Activated T-helper 2 cell treated with anti-CD3 and anti-CD28 coated beads, Interferon-gamma antibody, Interleukin-2, Interleukin-4, amounts not matched to agents 10 μg/mL and 5 μg/mL and 100 μg/mL, durations not matched to agents 14 hours and 24 hours and 36 hours (primary cell): ENCODE data around the gene ZDHHC13. TPM values are rescaled to one million over a fixed set of nuclear protein-coding genes. Genes with fewer than 3 reads are reported as not detected.
"Not testable (repeated sequence)": the region's sequence is repeated elsewhere in the genome, so short reads cannot be mapped to it uniquely, and the experiment has no call there.

ENCODE experiments used
- DNase-seq: peaks from one replicate; pipeline ENCODE4 v3.0.0; 2021; ENCODE audit warnings: low spot score
- H3K27ac Mint-ChIP-seq: one replicate; pipeline ENCODE4 v1.8.0; 2021; ENCODE audit warnings: mixed read lengths
- H3K27me3 Mint-ChIP-seq: one replicate; pipeline ENCODE4 v1.8.0; 2021; ENCODE audit warnings: low read depth, mixed read lengths
- H3K36me3 Mint-ChIP-seq: one replicate; pipeline ENCODE4 v1.8.0; 2021; ENCODE audit warnings: low read depth, mixed read lengths
- H3K4me1 Mint-ChIP-seq: one replicate; pipeline ENCODE4 v1.8.0; 2021; ENCODE audit warnings: low read depth, mixed read lengths
- H3K4me3 Mint-ChIP-seq: one replicate; pipeline ENCODE4 v1.8.0; 2021; ENCODE audit warnings: low read depth, mild to moderate bottlenecking, moderate library complexity, mixed read lengths
- H3K9me3 Mint-ChIP-seq: one replicate; pipeline ENCODE4 v1.8.0; 2021; ENCODE audit warnings: mixed read lengths
- intact Hi-C: fragments of 100-400 bp; cut with micrococcal nuclease; formaldehyde crosslinking; loops from one replicate; pipeline ENCODE4 v1.15.1; 2023
- total RNA-seq: library from RNA; stranded (reverse); gene quantifications from 2 replicates; pipeline ENCODE4 v1.2.3, GENCODE V29; 2022

The ZDHHC13 gene
- total RNA-seq, 1 donor from 2014 or later: 25.4 TPM

DNA sequence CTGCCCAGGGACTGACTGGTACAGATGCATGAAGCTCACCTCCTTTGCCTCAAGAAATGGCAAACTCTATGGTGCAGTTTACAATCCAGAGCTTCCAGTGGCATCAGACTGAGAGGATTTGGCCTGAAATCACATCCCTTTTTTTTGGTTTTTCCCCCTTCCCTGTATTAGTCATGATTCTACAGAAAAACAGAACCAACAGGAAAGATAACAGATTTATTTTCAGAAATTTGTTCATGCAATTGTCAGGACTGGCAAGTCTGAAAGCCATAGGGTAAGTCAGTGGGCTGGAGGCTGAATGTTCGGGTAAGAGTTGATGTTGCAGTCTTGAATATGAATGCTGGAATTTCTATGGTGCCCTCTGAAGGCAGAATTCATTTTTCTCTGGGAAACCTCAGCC is 12.0 kb upstream of the ZDHHC13 start:
- H3K4me3 Mint-ChIP-seq: no peak overlapping the region
- intact Hi-C loops: no loop called here
- H3K4me1 Mint-ChIP-seq: peaks cover 4% of the 10 kb centered on the region
- H3K9me3 Mint-ChIP-seq: no peaks in the 10 kb centered on the region
- no peak overlapping the region for H3K27ac Mint-ChIP-seq
- no peaks in the 10 kb centered on the region for H3K36me3 Mint-ChIP-seq
- no peak for DNase-seq
- H3K27me3 Mint-ChIP-seq: peaks cover 16% of the 10 kb centered on the region

DNA sequence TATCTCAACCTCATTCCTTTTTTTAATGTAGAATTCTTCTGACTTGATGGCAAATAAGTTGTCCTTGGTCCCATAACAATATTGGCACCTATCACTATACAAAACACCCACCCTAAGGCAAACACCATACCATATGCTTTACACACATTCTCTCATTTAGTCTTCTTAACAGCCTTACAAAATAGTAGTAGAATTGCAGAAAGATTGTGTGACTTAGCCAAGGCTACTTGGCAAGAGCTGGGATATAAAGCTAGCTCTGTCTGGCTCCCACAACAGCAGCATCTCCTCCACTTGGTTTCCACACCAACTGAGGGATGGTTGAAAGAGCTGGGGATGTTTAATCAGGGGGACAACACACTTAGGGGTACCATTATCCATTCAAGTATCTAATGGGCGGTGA is 9.8 kb upstream of the ZDHHC13 start:
- DNase-seq: no peak
- Mint-ChIP-seq H3K4me3 (no peak overlapping the region), H3K4me1 (peaks cover 4% of the 10 kb centered on the region), H3K27ac (no peak overlapping the region), H3K27me3 (peaks cover 16% of the 10 kb centered on the region), H3K9me3 (no peaks in the 10 kb centered on the region), H3K36me3 (no peaks in the 10 kb centered on the region)
- intact Hi-C loops: no loop called here

- H3K36me3 Mint-ChIP-seq: no peaks in the 10 kb centered on the region
- intact Hi-C loops: no loop called here
Measured at GRCh38 chr11:19110295-19110694, 6.7 kb upstream of the ZDHHC13 start.

DNA sequence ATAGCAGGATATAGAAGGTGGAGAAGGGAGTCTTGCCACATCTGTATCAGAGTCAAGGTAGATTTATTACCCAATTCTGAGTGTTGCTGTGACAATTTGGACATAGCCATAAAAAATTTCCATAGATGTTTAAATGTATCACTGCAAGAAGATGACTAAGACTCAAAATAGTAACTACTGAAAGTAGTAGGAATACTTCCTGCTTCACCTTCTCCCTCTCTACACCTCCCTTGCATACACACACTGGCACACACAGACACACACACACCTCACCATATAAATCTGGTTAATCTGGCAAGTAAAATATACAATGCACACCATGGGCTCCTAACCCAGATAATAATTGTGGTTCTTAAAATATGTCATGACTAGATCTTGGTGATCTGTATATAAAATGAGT is 5.2 kb upstream of the ZDHHC13 start:
- DNase-seq: no peak

More at GRCh38 chr11:19110295-19110694, 6.7 kb upstream of the ZDHHC13 start:
- no peak for DNase-seq
- Mint-ChIP-seq H3K27ac (no peak overlapping the region), H3K4me3 (no peak overlapping the region), H3K9me3 (no peaks in the 10 kb centered on the region), H3K27me3 (peaks cover 20% of the 10 kb centered on the region), H3K4me1 (peaks cover 4% of the 10 kb centered on the region)

DNA sequence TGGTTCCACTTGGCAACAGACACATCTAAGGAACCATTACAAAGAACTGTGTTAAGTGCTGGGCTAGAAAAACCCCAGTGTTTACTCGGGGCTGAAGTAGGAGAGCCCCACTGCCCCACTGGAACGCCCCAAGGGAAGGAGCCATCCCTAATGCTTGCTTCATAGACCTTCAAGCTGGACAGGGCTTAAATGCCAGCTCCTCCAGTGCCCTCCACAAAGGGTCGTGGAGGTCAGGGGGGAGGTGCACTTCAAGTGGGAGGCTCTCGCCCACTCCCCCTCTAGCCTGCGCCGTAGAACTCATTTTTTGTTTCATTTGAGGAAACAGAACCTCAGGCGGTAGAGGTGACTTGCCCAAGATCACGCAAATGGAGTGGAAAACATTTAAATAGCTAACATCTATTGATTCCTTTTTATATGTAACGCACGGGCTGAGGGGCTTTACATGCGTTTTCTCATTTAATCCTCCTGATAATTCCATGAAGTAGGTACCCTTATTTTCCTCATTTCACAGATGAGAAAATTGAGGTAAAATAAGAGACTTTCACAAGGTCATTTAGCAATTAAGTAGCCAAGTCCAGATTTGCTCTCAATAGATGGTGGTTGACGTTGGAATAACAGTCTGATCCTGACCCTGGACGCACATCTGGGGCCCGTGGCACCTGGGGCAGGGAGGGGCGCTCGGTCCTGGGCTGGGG is 545 bp upstream of the ZDHHC13 start:
- H3K27ac Mint-ChIP-seq: no peak overlapping the region
- intact Hi-C loops: loop anchor here (2.0 to 5.0 kb wide), 3 partner anchors 39 to 326 kb away; partner anchors contain the start of gene E2F8
- no peak for DNase-seq

More for the DNA sequence above, 5.2 kb upstream of the ZDHHC13 start:
- Mint-ChIP-seq H3K36me3 (peaks cover under 1% of the 10 kb centered on the region), H3K4me3 (no peak overlapping the region), H3K27me3 (peaks cover 20% of the 10 kb centered on the region), H3K9me3 (no peaks in the 10 kb centered on the region), H3K27ac (no peak overlapping the region), H3K4me1 (peaks cover 9% of the 10 kb centered on the region)
- intact Hi-C loops: no loop called here

DNA sequence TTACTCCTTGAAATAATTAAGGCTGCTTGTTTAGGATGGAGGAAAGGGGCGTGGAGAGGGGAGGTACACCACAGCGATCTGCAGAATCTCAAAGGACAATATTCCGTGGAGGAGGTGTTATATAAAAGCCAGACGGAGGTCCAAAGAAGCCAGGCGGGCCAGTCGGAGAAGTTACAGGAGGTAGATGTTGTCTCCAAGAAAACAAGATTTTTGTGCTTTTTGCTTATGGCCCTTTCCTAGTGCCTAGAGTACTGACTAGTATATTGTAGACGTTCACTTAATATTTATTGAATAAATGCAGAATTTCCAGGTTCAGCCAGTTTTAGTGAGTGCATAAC is 761 bp downstream of the ZDHHC13 start:
- no peaks in the 10 kb centered on the region for H3K9me3 Mint-ChIP-seq
- intact Hi-C loops: loop anchor here (2.0 to 5.0 kb wide), 3 partner anchors 40 to 325 kb away; partner anchors contain the start of gene E2F8
- DNase-seq: no peak
- H3K36me3 Mint-ChIP-seq: peaks cover 41% of the 10 kb centered on the region
- H3K27ac Mint-ChIP-seq: peak overlapping the region; percentile 88
- peak overlapping the region; percentile 93 for H3K4me3 Mint-ChIP-seq
- peaks cover 11% of the 10 kb centered on the region for H3K27me3 Mint-ChIP-seq
- peaks cover 48% of the 10 kb centered on the region for H3K4me1 Mint-ChIP-seq

More for the DNA sequence above, 545 bp upstream of the ZDHHC13 start:
- peak overlapping the region; percentile 93 for H3K4me3 Mint-ChIP-seq
- no peaks in the 10 kb centered on the region for H3K9me3 Mint-ChIP-seq
- H3K27me3 Mint-ChIP-seq: peaks cover 17% of the 10 kb centered on the region
- peaks cover 42% of the 10 kb centered on the region for H3K4me1 Mint-ChIP-seq
- peaks cover 35% of the 10 kb centered on the region for H3K36me3 Mint-ChIP-seq

GRCh38 chr11:19121646-19122045 is 4.7 kb downstream of the ZDHHC13 start:
- Mint-ChIP-seq H3K27ac (no peak overlapping the region), H3K9me3 (peaks cover 2% of the 10 kb centered on the region), H3K36me3 (peaks cover 64% of the 10 kb centered on the region), H3K4me3 (no peak overlapping the region), H3K4me1 (peaks cover 50% of the 10 kb centered on the region), H3K27me3 (no peaks in the 10 kb centered on the region)
- no peak for DNase-seq
- intact Hi-C loops: no loop called here

DNA sequence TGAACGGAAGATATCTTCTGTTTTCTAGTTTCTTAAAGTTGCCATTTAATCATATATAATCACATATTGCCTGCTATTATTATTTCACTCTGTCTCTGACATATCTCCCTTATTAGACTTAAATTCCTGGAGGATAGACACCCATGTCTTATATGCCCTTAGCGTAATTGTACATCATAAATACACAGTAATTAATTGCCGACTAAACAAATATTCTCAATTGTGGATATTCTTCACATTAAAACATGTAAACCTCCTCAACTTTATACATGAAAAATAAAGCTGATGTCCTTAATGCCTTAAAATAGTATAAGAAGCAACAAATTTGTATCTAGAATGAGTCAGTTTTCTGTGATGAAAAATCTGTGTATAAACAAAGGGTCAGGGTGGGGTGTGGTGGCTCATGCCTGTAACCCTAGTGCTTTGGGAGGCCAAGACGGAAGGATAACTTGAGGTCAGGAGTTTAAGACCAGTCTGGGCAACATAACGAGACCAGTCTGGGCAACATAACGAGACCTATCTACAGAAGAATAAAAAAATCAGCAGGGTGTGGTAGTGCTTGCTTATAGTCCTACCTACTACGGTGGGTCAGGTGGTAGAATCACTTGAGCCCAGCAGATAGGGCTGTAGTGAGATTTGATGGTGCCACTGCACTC is 6.1 kb downstream of the ZDHHC13 start:
- Mint-ChIP-seq H3K36me3 (peaks cover 74% of the 10 kb centered on the region), H3K9me3 (peaks cover 7% of the 10 kb centered on the region), H3K27me3 (no peaks in the 10 kb centered on the region), H3K4me1 (peaks cover 42% of the 10 kb centered on the region), H3K4me3 (no peak overlapping the region), H3K27ac (no peak overlapping the region)
- intact Hi-C loops: no loop called here
- DNase-seq: no peak

DNA sequence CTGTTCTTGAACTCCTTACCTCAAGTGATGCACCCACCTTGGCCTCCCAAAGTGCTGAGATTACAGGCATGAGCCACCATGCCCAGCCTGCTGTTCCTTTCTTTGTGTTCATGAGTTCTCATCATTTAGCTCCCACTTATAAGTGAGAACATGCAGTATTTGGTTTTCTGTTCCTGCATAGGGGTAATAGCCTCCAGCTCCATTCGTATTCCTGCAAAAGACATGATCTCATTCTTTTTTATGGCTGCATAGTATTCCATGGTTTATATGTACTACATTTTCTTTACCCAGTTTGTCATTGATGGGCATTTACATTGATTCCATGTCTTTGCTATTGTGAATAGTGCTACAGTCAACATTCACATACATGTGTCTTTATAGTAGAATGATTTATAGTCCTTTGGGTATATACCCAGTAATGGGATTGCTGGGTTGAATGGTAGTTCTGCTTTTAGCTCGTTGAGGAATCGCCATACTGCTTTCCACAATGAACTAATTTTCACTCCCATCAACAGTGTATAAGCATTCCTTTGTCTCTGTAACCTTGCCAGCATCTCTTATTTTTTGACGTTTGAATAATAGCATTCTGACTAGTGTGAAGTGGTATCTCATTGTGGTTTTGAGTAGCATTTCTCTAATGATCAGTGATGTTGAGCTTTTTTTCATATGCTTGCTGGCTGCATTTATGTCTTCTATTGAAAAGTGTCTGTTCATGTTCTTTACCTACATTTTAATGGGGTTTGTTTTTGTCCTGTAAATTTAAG is 9.8 kb downstream of the ZDHHC13 start:
- H3K9me3 Mint-ChIP-seq: peaks cover 16% of the 10 kb centered on the region
- intact Hi-C loops, H3K4me1 Mint-ChIP-seq, DNase-seq, H3K4me3 Mint-ChIP-seq, H3K27ac Mint-ChIP-seq, H3K27me3 Mint-ChIP-seq: not testable (repeated sequence)
- H3K36me3 Mint-ChIP-seq: peaks cover 74% of the 10 kb centered on the region

GRCh38 chr11:19134004-19134403 is 17.0 kb downstream of the ZDHHC13 start:
- Mint-ChIP-seq H3K4me3 (no peak overlapping the region), H3K27me3 (no peaks in the 10 kb centered on the region), H3K9me3 (peaks cover 38% of the 10 kb centered on the region), H3K27ac (no peak overlapping the region), H3K36me3 (peaks cover 58% of the 10 kb centered on the region), H3K4me1 (no peaks in the 10 kb centered on the region)
- intact Hi-C loops: no loop called here
- DNase-seq: no peak

GRCh38 chr11:19136884-19137283 is 19.9 kb downstream of the ZDHHC13 start:
- peaks cover 32% of the 10 kb centered on the region for H3K36me3 Mint-ChIP-seq
- H3K27ac Mint-ChIP-seq, H3K4me3 Mint-ChIP-seq, intact Hi-C loops, DNase-seq, H3K27me3 Mint-ChIP-seq, H3K4me1 Mint-ChIP-seq: not testable (repeated sequence)
- H3K9me3 Mint-ChIP-seq: peaks cover 28% of the 10 kb centered on the region

DNA sequence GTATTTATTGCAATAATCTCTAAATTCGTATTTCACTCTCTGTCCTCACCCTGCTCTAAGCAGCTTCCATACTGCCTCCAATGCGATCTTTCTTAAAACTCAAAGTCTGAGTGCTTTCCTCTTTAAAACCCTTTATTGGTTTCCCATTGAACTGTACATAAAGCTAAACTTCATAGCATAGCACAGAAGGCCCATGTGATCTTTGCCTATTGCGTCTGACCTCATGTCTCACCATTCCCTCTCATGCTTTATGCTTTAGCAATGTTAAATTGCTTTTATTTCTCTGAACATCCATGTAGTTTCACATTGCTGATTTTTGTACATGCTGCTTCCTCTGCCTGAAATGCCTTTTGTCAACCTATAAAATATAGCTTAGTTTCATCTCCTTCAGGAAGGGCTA is 28.4 kb downstream of the ZDHHC13 start:
- no peak overlapping the region for H3K27ac Mint-ChIP-seq
- no peak overlapping the region for H3K4me3 Mint-ChIP-seq
- H3K27me3 Mint-ChIP-seq: no peaks in the 10 kb centered on the region
- H3K9me3 Mint-ChIP-seq: no peaks in the 10 kb centered on the region
- peaks cover 35% of the 10 kb centered on the region for H3K36me3 Mint-ChIP-seq
- H3K4me1 Mint-ChIP-seq: peaks cover 2% of the 10 kb centered on the region
- no peak for DNase-seq
- intact Hi-C loops: no loop called here

- no peak for DNase-seq
- no peaks in the 10 kb centered on the region for H3K9me3 Mint-ChIP-seq
- H3K4me3 Mint-ChIP-seq: no peak overlapping the region
- no peak overlapping the region for H3K27ac Mint-ChIP-seq
- H3K36me3 Mint-ChIP-seq: peaks cover 52% of the 10 kb centered on the region
- no peaks in the 10 kb centered on the region for H3K27me3 Mint-ChIP-seq
- H3K4me1 Mint-ChIP-seq: peaks cover under 1% of the 10 kb centered on the region
- intact Hi-C loops: no loop called here
Measured at GRCh38 chr11:19156892-19157291, 39.9 kb downstream of the ZDHHC13 start.
